PC-9 (cell line): Measurements from ENCODE around the gene TCP11. TPM values are rescaled to one million over a fixed set of nuclear protein-coding genes. Genes with fewer than 3 reads are reported as not detected.

Experiments
- BruUV-seq: library from RNA; stranded (reverse); fragments of 400-500 nt; replicated peaks from 2 replicates; lab custom pipeline; 2021; lab: Mats Ljungman, UMichigan
- CTCF ChIA-PET: fragments of 300-600 bp; sonication (Branson Sonifier 250); formaldehyde crosslinking; loops from one replicate; lab custom pipeline; 2022; ENCODE audit warnings: antibody characterized with exemption; lab: Charles Lee
- POLR2A ChIA-PET: fragments of 300-600 bp; sonication (Branson Sonifier 250); formaldehyde crosslinking; loops from one replicate; lab custom pipeline; 2022; ENCODE audit warnings: antibody characterized with exemption; ENCODE audit not compliant: unreplicated experiment; lab: Charles Lee
- DNase-seq, 2 experiments: peaks; one replicate each; pipeline versions ENCODE4 v3.0.0 to v3.0.0-alpha.2; 2015 to 2022; ENCODE audit warnings: mixed read lengths in 1 of 2
- H2AFZ ChIP-seq: fragments of 200-600 bp; sonication (generic); 2 replicates; pipeline ENCODE4 v1.8.1; 2017; ENCODE audit warnings: antibody characterized with exemption
- H3F3A ChIP-seq: fragments of 200-600 bp; sonication (generic); 2 replicates; pipeline ENCODE4 v1.8.1; 2017; ENCODE audit warnings: antibody characterized with exemption, mild to moderate bottlenecking, low read depth; ENCODE audit not compliant: insufficient read depth
- H3K27ac ChIP-seq: fragments of 200-600 bp; sonication (generic); 2 replicates; pipeline ENCODE4 v1.6.1; 2016; ENCODE audit warnings: mixed run types
- H3K27me3 ChIP-seq: fragments of 200-600 bp; sonication (generic); 2 replicates; pipeline ENCODE4 v1.6.1; 2016; ENCODE audit warnings: low read depth, mixed run types; ENCODE audit not compliant: insufficient read depth
- H3K36me3 ChIP-seq: fragments of 200-600 bp; sonication (generic); 2 replicates; pipeline ENCODE4 v1.6.1; 2016; ENCODE audit warnings: low read depth, mixed run types
- H3K4me1 ChIP-seq: fragments of 200-600 bp; sonication (generic); replicated peaks from 2 replicates; pipeline ENCODE4 v1.6.1; 2016; ENCODE audit warnings: mixed run types; ENCODE audit not compliant: insufficient read depth
- H3K4me2 ChIP-seq: fragments of 200-600 bp; sonication (generic); 2 replicates; pipeline ENCODE4 v1.6.1; 2017; ENCODE audit warnings: mixed run types
- H3K4me3 ChIP-seq: fragments of 200-600 bp; sonication (generic); 2 replicates; pipeline ENCODE4 v1.6.1; 2016; ENCODE audit warnings: mixed run types
- H3K79me2 ChIP-seq: fragments of 200-600 bp; sonication (generic); 2 replicates; pipeline ENCODE4 v1.6.1; 2017; ENCODE audit warnings: low read depth, mixed run types
- H3K9me2 ChIP-seq: fragments of 200-600 bp; sonication (generic); 2 replicates; pipeline ENCODE4 v1.8.1; 2017; ENCODE audit warnings: mild to moderate bottlenecking; ENCODE audit not compliant: insufficient read depth
- H3K9me3 ChIP-seq: fragments of 200-600 bp; sonication (generic); 2 replicates; pipeline ENCODE4 v1.8.1; 2016; ENCODE audit warnings: low read depth; ENCODE audit not compliant: insufficient read depth
- H4K20me1 ChIP-seq: fragments of 200-600 bp; sonication (generic); 2 replicates; pipeline ENCODE4 v1.8.1; 2017; ENCODE audit not compliant: insufficient read depth
- CTCF ChIP-seq: fragments of 200-600 bp; sonication (generic); conservative IDR thresholded peaks from 2 replicates; pipeline ENCODE4 v1.6.1; 2017; ENCODE audit warnings: mixed run types, antibody characterized with exemption, mild to moderate bottlenecking, moderate library complexity
- EZH2 ChIP-seq: fragments of 200-600 bp; sonication (generic); IDR thresholded peaks from 2 replicates; pipeline ENCODE4 v1.8.0; 2017; ENCODE audit warnings: antibody characterized with exemption, low read depth
- intact Hi-C: fragments of 100-400 bp; cut with micrococcal nuclease; formaldehyde crosslinking; loops from one replicate; pipeline ENCODE4 v1.10.0; 2022; ENCODE audit not compliant: unreplicated experiment
- total RNA-seq: library from RNA; stranded (reverse); gene quantifications from 2 replicates; pipeline ENCODE4 v1.2.3, GENCODE V29; 2021

Gene TCP11
- total RNA-seq, 1 experiment from 2014 or later = not detected

GRCh38 chr6:35165630-35166071, 24.5 kb upstream of the TCP11 start:
- Histone ChIP-seq H3K4me3 (no peak overlapping the region), H3K36me3 (no peaks in the 10 kb centered on the region), H3F3A (peaks cover 18% of the 10 kb centered on the region), H3K27me3 (no peaks in the 10 kb centered on the region), H4K20me1 (no peaks in the 10 kb centered on the region), H3K27ac (peak overlapping the region; percentile 84), H2AFZ (0 out of 2 replicates have a peak overlapping the region, but pooled peaks have one; percentile 35), H3K4me2 (peak overlapping the region; percentile 66), H3K4me1 (peaks cover 28% of the 10 kb centered on the region), H3K79me2 (no peaks in the 10 kb centered on the region), H3K9me3 (no peaks in the 10 kb centered on the region), H3K9me2 (no peaks in the 10 kb centered on the region)
- DNase-seq = peak in 1 of 2 experiments; percentile 88
- ChIA-PET CTCF (interaction anchor here (0.6 kb wide), 1 partner anchor 40 kb away, joined by 3 read pairs; no protein-coding TSS in a partner anchor), POLR2A (interaction anchor here (0.8 kb wide), 1 partner anchor 192 kb away, joined by 9 read pairs; no protein-coding TSS in a partner anchor)
- no TSS peak for BruUV-seq
- TF ChIP-seq CTCF (no peak), EZH2 (no peak)
- intact Hi-C loops = no loop called here

GRCh38 chr6:35164868-35165267, 23.7 kb upstream of the TCP11 start:
- no peaks in the 10 kb centered on the region for H3K79me2 ChIP-seq
- no peaks in the 10 kb centered on the region for H3K27me3 ChIP-seq
- H3K27ac ChIP-seq = peak overlapping the region; percentile 84
- H3F3A ChIP-seq = peaks cover 18% of the 10 kb centered on the region
- intact Hi-C loops = no loop called here
- no peaks in the 10 kb centered on the region for H3K9me3 ChIP-seq
- BruUV-seq = no TSS peak
- no peaks in the 10 kb centered on the region for H3K36me3 ChIP-seq
- H3K4me1 ChIP-seq = peaks cover 28% of the 10 kb centered on the region
- H4K20me1 ChIP-seq = no peaks in the 10 kb centered on the region
- H3K9me2 ChIP-seq = no peaks in the 10 kb centered on the region
- no peak for DNase-seq
- POLR2A ChIA-PET = no interaction called here
- TF ChIP-seq EZH2 = no peak
- no peak for TF ChIP-seq CTCF
- no peak overlapping the region for H3K4me3 ChIP-seq
- H3K4me2 ChIP-seq = peak overlapping the region; percentile 66; the same call in 1 of the 2 replicates
- no peak overlapping the region for H2AFZ ChIP-seq
- CTCF ChIA-PET = no interaction called here

GRCh38 chr6:35164277-35164676, 23.1 kb upstream of the TCP11 start:
- H2AFZ ChIP-seq = no peak overlapping the region
- H3K9me3 ChIP-seq = no peaks in the 10 kb centered on the region
- no peaks in the 10 kb centered on the region for H4K20me1 ChIP-seq
- H3K4me2 ChIP-seq = no peak overlapping the region
- H3K36me3 ChIP-seq = no peaks in the 10 kb centered on the region
- H3K4me1 ChIP-seq = peaks cover 28% of the 10 kb centered on the region
- intact Hi-C loops = no loop called here
- TF ChIP-seq EZH2 (no peak), CTCF (no peak)
- no peak overlapping the region for H3K4me3 ChIP-seq
- POLR2A ChIA-PET = no interaction called here
- DNase-seq = no peak
- no peak overlapping the region for H3K27ac ChIP-seq
- CTCF ChIA-PET = no interaction called here
- H3K9me2 ChIP-seq = no peaks in the 10 kb centered on the region
- no TSS peak for BruUV-seq
- no peaks in the 10 kb centered on the region for H3K27me3 ChIP-seq
- H3F3A ChIP-seq = peaks cover 21% of the 10 kb centered on the region
- H3K79me2 ChIP-seq = no peaks in the 10 kb centered on the region
